GM12864 (cell line): ENCODE data around the gene DBET.
"Not testable (repeated sequence)": the region's sequence is repeated elsewhere in the genome, so short reads cannot be mapped to it uniquely, and the experiment has no call there.

Experiments
- DNase-seq: peaks from one replicate; pipeline ENCODE4 v3.0.0-alpha.2; 2011; ENCODE audit warnings: low read depth
- H3K4me3 ChIP-seq: 2 replicates; pipeline ENCODE4 v1.5.1; 2011; ENCODE audit warnings: mild to moderate bottlenecking, low read depth, low read length, control low read depth
- TF ChIP-seq, protein P1 (sequence below): IDR thresholded peaks from 2 replicates; pipeline ENCODE4 v1.5.1; 2011; ENCODE audit warnings: low read depth, mild to moderate bottlenecking, moderate library complexity, low read length, control low read depth, inconsistent platforms; ENCODE audit errors: missing control alignments

DBET gene

DNA sequence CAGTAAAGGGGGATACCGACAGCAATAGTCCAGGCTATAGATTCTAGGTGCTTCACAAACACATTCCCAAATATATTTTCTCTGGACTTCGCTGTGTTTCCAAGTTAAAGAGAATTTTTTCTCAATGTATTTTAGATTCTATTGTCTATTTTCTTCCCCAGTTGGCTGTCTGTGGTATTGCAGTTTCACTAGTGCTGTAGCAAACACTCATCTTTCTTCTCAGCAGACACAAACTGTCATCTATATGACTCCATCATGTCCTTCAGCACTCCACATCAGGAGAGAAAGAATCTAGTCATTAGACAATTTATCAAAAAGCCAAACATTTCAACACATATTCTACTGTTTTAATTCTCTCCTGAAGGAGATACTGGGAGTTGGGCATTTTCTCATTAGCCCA is at the start of gene DBET:
DBET (plus strand) TSS at position 161 of the 400 bp plus-strand sequence.
- H3K4me3 ChIP-seq, DNase-seq: not testable (repeated sequence)

DNA sequence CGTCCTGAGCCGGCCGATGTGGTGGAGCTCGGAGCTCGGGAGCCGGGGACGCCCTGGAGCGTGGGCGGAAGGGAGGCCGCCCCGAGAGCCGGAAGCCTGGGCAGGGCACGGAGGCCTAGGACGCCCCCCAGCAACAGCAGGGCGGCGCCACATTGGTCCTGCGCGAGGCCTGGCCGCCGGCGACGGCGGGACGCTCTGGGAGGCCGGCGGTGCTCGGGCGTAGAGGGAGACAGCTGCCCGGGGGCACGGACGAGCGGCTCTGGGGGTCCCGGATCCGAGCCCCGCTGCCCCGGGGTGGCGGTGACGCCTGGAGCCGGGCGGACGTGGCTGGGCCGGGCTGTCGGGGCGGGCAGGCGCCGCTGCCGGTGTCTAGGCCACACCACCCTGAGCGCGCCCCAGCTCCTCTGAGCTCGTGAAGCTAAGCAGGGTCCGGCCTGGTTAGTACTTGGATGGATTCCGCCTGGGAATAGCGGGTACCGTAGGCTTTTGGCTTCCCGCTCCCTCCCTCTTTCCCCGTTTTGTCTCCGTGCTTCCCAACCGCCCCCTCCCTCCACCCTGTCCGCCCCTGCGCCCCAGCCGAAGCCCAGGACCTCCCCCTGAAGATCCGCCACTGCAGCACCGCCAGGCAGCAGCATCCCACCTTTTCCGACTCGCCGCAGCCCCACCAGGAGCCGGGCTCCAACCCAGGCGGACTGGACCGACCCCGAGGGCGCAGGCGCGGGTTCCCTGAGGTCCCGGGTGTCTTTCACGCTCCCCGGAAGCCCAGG is 49.3 kb upstream of the DBET start:
- H3K4me3 ChIP-seq: no peak overlapping the region
- TF ChIP-seq, protein P1, sequence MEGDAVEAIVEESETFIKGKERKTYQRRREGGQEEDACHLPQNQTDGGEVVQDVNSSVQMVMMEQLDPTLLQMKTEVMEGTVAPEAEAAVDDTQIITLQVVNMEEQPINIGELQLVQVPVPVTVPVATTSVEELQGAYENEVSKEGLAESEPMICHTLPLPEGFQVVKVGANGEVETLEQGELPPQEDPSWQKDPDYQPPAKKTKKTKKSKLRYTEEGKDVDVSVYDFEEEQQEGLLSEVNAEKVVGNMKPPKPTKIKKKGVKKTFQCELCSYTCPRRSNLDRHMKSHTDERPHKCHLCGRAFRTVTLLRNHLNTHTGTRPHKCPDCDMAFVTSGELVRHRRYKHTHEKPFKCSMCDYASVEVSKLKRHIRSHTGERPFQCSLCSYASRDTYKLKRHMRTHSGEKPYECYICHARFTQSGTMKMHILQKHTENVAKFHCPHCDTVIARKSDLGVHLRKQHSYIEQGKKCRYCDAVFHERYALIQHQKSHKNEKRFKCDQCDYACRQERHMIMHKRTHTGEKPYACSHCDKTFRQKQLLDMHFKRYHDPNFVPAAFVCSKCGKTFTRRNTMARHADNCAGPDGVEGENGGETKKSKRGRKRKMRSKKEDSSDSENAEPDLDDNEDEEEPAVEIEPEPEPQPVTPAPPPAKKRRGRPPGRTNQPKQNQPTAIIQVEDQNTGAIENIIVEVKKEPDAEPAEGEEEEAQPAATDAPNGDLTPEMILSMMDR: no peak
- DNase-seq: no peak

DNA sequence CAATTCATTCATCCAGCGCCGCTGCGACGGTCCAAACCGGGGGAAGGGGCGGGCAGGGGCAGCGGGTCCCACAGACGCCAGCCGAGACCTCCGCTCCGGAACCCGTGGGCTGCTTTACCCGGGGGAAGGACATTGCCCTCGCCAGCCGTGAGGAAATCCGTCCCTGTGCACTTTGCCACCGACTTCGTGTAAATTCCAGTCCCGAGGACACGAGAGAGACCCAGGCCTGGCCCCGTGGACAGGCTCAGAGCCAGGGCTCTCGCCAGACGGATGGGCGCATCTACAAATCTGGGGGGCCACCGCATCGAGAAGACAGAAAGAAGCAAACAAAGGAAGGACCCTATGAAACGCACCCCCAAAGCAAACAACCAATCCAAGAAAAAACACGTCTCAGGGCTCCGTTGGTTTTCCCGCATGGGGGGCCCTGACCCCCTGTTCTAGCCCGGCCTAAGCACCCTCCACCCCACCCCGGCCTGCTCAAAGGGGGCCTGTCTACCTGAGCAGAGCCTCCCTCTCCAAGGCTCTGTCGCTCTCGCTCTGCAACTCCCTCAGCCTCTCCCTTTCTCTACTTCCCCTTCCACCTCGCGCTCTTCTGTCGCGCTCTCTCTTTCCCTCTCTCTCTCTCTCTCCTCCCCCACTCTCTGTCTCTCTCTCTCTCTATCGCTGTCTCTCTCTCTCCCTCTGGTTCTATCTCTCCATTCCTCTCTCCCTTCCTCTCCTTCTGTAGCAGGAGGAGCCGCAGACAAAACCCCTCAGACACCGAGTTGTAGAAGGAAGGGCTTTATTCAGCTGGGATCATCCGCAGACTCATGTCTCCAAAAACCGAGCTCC is 48.5 kb upstream of the DBET start:
- DNase-seq: no peak
- TF ChIP-seq, protein P1: no peak
- no peak overlapping the region for H3K4me3 ChIP-seq

DNA sequence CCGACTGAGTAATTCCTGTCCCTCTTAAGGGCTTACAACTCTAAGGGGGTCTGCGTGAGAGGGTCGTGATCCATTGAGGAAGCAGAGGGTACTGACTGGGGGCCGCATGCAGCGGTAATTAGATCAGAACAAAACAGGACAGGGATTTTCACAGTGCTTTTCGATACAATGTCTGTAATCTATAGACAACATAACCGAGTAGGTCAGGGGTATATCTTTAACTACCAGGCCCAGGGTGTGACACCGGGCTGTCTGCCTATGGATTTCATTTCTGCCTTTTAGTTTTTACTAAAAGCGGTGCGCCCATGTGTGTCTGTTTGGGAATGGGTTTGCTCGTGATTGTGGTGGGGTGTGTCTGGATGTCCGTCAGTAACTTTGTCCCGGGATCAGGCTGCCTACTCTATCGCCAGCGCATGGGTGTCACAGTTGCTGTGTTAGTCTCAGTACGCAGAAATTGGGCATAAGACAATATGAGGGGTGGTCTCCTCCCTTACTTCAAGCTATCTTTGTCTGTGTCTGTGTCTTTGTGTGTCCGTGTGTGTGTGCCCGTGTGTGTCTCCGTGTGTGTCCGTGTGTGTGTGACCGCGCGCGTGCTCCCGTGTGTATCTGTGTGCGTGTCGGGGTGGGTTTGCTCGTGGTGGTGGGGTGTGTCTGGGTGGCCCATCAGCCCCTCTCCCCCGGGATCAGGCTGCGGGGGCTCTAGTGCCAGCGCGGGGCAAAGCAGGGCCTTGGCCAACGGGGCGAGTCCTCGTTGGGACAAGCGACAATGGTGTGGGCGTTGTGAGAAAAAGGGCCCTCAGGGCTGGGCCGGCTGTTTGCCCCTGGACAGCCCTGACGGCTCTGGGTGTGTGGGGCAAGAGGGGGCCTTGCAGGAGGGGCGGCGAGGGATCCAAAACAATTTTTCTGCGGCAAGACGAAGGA is 47.7 kb upstream of the DBET start:
- H3K4me3 ChIP-seq: no peak overlapping the region
- no peak for DNase-seq

DNA sequence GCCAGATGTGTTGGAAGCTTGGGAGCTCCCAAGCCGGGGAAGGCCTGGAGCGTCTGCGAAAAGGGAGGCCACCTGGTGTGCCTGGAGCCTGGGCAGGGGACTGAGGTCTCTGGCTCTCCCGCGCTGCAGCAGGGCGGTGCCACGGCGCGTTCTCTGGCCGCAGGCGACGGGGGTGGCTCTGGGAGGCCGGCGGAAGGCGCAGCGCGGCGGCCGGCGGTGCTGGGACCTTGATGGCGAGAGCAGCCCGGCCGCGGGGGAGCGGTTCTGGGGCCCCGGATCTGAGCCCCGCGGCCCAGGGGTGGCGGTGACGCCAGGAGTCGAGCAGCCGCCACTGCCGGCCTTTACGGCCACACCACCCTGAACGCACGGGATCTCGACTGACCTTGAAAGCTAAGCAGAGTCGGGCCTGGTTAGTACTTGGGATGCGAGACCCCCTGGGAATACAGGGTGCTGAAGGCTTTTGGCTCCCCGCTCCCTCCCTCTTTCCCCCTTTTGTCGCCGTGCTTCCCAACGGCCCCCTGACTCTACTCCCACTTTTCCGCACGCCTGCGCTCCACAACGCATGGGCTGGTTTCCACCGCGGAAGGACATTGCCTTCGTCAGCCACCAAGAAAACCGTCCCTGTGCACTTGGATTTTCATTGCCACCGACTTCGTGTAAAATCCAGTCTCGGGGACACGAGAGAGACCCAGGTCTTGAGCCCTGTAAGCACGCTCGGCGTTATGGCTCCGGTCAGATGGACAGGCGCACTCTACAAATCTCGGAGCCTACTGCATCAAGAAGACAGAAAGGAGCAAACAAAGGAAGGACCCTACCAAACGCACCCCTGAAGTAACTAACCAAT is 46.7 kb upstream of the DBET start:
- H3K4me3 ChIP-seq: no peak overlapping the region
- TF ChIP-seq, protein P1: no peak

More for the DNA sequence above, 47.7 kb upstream of the DBET start:
- TF ChIP-seq, protein P1: no peak

DNA sequence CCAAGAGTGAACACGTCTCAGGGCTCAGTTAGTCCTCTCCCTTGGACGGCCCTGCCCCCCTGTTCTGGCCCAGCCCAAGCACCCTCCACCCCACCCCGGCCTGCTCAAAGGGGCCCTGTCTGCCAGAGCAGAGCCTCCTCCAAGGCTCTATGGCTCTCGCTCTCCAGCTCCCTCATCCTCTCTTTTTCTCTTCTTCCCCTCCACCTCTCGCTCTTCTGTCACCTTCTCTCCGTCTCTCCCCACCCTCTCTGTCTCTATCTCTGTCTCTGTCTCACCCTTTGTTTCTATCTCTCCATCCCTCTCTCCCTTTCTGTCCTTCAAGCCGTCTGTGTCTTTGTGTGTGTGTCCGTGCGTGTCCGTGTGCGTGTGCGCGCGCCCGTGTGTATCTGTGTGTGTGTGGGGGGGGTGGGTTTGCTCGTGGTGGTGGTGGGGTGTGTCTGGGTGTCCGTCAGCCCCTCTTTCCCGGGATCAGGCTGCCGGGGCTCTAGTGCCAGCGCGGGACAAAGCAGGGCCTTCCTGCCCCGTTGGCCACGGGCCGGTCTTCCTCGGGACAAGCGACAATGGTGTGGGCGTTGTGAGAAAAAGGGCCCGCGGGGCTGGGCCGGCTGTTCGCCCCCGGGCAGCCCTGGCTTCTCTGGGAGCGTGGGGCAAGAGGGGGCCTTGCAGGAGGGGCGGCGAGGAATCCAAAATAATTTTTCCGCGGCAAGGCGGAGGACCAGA is 45.9 kb upstream of the DBET start:
- TF ChIP-seq, protein P1: no peak
- no peak for DNase-seq
- no peak overlapping the region for H3K4me3 ChIP-seq

More for the DNA sequence above, 46.7 kb upstream of the DBET start:
- DNase-seq: no peak
